ENCODE measurements around the gene MED16. TPM values are rescaled to one million over a fixed set of nuclear protein-coding genes. Genes with fewer than 3 reads are reported as not detected.

Gene MED16
- total RNA-seq, 1 donor from 2014 or later = 53.5 TPM

DNA sequence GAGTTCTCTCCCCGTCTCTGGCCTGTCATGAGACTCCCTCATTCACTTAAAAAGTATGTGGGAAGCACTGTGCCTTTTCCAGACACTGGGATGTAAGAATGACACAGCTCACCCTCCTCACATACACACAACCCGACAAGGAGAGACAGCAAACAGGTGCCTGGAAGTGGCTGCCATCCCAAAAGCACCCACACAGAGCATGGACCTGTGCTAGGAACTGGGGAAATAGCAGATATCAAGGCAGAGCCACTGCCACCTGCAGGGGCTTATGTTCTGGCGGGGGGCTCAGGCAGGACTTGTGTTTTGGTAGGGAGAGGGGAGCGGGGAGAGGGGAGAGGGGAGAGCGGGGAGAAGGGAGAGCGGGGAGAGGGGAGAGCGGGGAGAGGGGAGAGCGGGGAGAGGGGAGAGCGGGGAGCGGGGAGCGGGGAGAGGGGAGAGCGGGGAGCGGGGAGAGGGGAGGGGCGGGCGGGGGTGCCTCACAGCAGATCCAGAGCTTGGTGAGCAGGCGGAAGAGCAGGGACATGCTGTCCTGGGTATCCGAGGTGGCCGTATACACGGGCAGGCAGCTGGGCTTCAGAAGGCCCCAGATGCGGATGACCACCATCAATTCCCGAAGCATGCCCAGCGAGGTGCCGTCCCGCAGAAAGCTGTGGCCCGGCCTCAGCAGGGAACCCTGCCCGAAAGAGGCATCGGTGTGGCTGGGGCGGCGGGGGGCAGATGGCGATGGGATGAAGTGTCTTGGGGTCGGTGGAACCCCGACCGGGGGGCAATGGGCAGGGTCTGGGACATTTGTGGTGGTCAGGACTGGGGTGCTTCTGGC lies 21.3 kb downstream of the MED16 start:
- DNase-seq (ENCODE audit: low read depth) = no peak
- TF ChIP-seq, protein P1, sequence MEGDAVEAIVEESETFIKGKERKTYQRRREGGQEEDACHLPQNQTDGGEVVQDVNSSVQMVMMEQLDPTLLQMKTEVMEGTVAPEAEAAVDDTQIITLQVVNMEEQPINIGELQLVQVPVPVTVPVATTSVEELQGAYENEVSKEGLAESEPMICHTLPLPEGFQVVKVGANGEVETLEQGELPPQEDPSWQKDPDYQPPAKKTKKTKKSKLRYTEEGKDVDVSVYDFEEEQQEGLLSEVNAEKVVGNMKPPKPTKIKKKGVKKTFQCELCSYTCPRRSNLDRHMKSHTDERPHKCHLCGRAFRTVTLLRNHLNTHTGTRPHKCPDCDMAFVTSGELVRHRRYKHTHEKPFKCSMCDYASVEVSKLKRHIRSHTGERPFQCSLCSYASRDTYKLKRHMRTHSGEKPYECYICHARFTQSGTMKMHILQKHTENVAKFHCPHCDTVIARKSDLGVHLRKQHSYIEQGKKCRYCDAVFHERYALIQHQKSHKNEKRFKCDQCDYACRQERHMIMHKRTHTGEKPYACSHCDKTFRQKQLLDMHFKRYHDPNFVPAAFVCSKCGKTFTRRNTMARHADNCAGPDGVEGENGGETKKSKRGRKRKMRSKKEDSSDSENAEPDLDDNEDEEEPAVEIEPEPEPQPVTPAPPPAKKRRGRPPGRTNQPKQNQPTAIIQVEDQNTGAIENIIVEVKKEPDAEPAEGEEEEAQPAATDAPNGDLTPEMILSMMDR (conservative IDR thresholded peaks at IDR 0.05; ENCODE audit: low read depth, low read length) = no peak
- H3K4me3 ChIP-seq (ENCODE audit: low read depth, low read length) = no peak overlapping the region

DNA sequence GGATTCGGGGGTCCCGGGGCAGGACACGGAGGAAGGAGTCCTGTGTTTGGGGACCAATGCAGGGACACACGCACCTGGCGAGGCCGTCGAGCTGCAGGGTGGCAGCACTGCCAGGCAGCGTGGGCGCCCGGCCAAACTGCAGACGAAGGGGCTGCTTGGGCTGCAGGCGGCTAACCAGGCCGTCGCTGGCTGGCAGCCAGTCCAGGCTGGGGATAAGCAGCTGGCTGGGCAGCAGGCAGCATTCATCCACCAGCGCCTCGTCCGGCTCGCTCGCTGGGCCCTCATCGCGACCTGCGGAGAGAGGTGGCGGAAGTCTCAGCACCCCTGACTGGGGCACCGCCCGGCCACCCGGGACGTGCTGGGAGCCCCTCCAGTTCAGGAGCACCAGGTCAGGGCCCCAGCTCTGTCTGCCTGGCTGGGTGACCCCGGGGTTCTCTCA lies 22.0 kb downstream of the MED16 start:
- H3K4me3 ChIP-seq (ENCODE audit: low read depth, low read length) = no peak overlapping the region
- no peak for DNase-seq (ENCODE audit: low read depth)
- TF ChIP-seq, protein P1 (conservative IDR thresholded peaks at IDR 0.05; ENCODE audit: low read depth, low read length) = no peak

DNA sequence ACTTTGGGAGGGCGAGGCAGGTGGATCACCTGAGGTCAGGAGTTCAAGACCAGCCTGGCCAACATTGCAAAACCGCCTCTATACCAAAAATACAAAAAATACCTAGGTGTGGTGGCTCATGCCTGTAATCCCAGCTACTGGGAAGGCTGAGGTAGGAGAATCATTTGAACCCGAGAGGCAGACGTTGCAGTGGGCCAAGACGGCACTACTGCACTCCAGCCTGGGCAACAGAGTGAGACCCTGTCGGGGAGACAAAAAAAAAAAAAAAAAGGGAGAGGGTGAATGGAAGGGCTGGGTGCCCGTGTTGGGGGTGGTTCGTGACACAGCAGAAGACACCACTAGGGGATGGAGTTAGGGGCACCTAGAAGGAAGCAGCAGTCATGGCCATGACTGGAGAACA lies 22.7 kb downstream of the MED16 start:
- TF ChIP-seq, protein P1 (conservative IDR thresholded peaks at IDR 0.05; ENCODE audit: low read depth, low read length) = no peak
- no peak overlapping the region for H3K4me3 ChIP-seq (ENCODE audit: low read depth, low read length)
- no peak for DNase-seq (ENCODE audit: low read depth)

DNA sequence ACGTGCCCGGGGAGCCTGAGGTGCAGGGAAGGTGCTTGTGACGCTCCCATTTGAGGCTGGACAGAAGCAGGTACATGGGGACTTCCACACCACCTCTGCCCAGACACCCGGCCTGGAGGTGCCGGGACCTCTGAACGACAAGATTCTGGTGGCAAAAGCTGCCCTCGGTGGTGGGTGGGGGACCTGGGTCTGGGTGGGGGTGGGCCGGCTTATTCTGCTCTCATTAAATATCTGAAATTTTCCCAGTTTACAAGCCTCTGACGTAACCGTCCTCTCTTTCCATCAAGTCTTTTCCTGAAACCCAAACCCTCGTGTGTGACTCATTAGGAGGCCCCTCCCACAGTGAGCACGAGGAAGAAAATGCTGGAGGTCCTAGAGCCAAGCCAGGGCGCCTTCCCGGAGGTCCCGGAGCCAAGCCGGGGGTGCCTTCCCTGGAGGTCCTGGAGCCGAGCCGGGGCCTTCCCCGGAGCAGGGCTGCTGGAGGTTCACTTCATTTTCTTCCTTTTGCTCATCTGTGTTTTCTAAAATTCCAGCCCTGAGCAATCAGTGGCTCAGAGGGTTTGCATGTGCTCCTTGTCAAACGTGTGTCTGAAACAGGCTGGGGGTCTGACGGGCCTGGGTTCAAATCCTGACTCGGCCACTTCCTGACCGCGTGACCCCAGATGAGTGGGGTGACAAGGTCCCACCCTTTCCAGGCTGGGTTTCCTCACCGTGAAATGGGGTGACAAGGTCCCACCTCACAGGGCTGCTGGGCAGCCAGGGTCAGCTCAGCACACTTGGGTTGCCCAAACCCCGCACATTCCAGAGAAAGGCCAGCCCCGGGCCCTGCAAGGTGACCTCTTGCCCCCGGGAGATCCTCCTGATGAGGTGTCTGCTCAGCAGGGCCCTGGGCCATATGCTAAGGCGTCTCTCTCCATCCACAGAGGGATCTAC lies 23.5 kb downstream of the MED16 start:
- no peak for DNase-seq (ENCODE audit: low read depth)
- TF ChIP-seq, protein P1 (conservative IDR thresholded peaks at IDR 0.05; ENCODE audit: low read depth, low read length) = no peak
- no peak overlapping the region for H3K4me3 ChIP-seq (ENCODE audit: low read depth, low read length)

DNA sequence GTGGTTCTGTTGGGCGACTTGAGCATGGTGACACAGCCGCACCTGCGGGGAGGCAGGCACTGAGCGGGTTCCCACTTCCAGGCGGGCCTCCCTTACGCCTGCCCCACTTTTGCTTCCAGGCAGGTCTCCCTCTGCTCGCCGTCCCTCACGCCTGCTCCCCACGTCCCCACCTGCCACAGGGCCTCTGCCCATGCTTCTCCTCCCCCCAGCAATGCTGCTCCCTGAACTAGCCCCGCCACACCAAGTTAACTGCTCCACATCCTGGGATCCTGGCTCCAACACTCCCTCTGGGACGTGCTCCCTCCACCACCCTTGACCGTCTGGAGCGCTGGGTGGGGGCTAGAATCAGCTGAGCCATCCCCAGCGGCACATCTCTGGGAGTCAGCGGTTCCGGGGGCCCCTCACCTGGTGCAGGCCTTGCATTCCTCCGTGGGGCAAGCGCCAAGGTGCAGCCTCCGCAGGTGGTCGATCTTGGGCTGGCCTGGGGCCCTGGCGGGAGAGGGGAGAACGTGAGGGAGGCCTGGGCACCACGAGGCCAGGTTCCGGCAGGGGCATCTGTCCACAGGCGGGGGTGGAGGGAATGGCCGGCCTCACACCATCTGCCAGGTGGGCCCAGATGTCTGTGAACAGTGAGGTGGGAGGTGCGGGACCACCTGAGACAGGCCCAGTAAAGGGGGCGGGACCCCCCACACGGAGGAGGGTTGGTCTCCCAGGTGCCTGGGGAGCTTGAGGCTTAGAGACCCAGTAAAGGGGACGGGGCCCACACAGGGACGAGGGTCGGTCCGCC lies 24.3 kb downstream of the MED16 start:
- H3K4me3 ChIP-seq (ENCODE audit: low read depth, low read length) = no peak overlapping the region
- no peak for DNase-seq (ENCODE audit: low read depth)
- TF ChIP-seq, protein P1 (conservative IDR thresholded peaks at IDR 0.05; ENCODE audit: low read depth, low read length) = no peak

DNA sequence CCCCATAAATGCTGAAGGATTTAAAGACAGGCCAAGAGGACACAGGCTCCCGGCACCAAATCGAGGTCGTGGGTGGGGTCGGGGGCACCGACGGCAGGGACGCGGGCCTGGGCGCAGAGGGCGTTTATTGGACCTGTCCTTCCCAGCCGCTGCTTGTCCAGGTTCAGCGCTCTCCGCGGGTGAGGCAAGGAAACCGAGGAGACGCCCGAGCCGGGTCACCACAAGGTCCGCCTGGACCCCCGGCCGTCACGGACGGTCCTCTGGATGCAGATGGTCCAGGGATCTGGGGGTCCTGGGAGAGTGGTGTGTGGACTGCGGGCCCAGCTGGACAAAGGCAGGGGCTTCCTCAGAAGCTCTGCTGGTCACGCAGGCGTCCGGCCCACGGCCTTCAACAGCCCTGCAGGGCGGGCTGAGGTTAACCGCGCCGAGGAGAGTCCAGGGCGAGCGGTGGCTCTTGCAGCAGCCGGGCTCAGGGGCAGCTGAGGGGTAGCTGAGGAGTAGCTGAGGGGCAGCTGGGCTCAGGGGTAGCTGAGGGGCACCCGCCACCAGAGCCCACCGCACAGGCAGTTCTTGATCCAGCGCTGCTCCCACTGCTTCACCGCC lies 25.0 kb downstream of the MED16 start:
- TF ChIP-seq, protein P1 (conservative IDR thresholded peaks at IDR 0.05; ENCODE audit: low read depth, low read length) = no peak
- H3K4me3 ChIP-seq (ENCODE audit: low read depth, low read length) = no peak overlapping the region
- no peak for DNase-seq (ENCODE audit: low read depth)

All from epithelial cell of proximal tubule (primary cell).